Measurements from ENCODE around the gene PLXNB3. TPM values are rescaled to one million over a fixed set of nuclear protein-coding genes. Genes with fewer than 3 reads are reported as not detected.
"Not testable (repeated sequence)": the region's sequence is repeated elsewhere in the genome, so short reads cannot be mapped to it uniquely, and the experiment has no call there.

Gene PLXNB3
- total RNA-seq, 2 experiments from 2014 or later = 0.48 to 0.63 TPM

GRCh38 chrX:153803211-153804099, 39.4 kb downstream of the PLXNB3 start:
- CTCF ChIA-PET = no interaction called here
- POLR2A ChIA-PET = no interaction called here

- ChIA-PET POLR2A (no interaction called here), CTCF (no interaction called here)
These were observed 40.1 kb downstream of the PLXNB3 start for GRCh38 chrX:153804100-153804595.

- CTCF ChIA-PET = no interaction called here
- POLR2A ChIA-PET = no interaction called here
These were observed 40.6 kb downstream of the PLXNB3 start for GRCh38 chrX:153804621-153805020.

- ChIA-PET CTCF (no interaction called here), POLR2A (no interaction called here)
These were observed 41.4 kb downstream of the PLXNB3 start for GRCh38 chrX:153805436-153805835.

DNA sequence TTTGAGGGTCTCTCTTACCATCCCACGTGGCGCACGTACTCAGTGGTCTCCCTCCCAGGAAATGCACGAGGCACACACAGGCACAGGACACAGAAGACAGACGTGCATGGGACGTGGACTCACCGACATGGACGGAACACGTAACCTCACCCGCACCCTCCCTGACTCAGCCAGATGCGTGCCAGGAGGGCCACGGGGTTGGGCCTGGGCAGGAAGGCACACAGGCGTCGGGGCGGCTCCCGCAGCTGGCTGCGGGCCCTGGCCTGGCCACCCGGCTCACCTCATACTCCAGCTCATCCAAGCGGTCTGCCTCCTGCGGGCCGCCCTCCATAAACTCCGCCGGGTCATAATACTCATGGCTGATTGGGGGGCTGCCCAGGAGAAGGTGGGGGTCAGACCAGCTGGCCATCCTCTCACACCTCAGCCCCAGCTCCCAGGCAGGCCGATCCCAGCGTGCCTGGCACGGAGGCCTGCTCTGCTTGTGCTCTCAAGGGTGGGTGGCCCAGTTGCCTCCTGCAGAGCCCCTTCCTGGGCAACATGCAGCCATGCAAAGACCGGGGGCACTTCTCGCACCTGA, 43.0 kb downstream of the PLXNB3 start:
- ChIA-PET POLR2A (no interaction called here), CTCF (no interaction called here)

- CTCF ChIA-PET = no interaction called here
- POLR2A ChIA-PET = no interaction called here
These were observed 43.9 kb downstream of the PLXNB3 start for GRCh38 chrX:153807976-153808375.

- CTCF ChIA-PET = no interaction called here
- POLR2A ChIA-PET = no interaction called here
These were observed 48.2 kb downstream of the PLXNB3 start for GRCh38 chrX:153812220-153812619.

DNA sequence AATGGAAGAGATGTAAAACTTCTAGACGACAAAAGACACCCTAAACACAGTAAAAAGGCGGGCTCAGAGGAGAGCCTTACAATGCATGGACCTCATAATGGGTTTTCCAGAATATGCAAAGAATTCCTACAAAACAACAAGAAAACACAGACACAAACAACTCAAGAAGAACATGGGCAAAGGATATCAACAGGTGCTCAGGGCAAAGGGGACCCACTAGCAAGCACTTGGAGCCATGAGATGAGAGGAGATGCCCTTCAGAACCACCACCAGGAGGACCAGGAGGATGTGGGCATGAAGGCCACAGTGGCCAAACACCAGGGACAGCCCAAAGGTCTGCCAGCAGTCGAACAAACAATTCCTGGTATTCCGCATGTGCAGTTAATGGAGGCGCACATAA, 49.1 kb downstream of the PLXNB3 start:
- POLR2A ChIA-PET = no interaction called here
- CTCF ChIA-PET = no interaction called here

- ChIA-PET CTCF (no interaction called here), POLR2A (no interaction called here)
These were observed 50.7 kb downstream of the PLXNB3 start for GRCh38 chrX:153814591-153815315.

DNA sequence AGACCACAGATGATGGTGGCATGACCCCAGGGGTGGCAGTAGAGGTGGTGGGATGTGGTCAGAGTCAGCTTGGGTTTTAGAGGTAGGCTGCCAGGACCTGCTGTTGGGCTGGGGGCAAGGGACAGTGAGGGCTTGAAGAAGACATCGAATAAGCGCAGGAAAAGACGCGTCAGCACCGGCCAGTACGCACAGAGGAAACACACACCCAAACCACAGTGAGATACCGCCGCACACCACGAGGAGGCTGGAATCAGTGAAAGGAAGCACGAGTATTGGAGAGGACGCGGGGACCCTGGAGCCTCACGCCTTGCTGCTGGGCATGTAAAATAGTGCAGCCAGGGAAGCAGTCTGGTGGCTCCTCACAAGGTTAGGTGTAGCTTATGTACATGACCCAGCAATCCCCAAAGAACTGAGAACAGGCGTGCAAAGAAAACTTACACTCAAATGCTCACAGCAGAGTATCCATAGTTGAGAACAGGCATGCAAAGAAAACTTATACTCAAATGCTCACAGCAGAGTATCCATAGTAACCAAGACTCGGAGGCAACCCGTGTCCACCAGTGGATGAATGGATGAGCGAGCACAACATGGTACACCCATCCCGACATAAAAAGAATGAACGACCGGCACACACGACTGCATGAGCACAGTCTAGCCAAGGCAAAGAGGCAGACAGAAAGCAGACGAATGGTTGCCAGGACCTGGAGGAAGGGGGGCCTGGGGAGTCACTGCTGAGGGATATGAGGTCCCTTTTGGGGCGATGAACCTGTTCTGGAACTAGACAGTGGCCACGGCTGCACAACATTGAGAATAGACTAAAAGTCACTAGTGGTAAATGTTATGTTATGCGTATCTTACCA, 53.0 kb downstream of the PLXNB3 start:
- POLR2A ChIA-PET = no interaction called here
- CTCF ChIA-PET = no interaction called here

- CTCF ChIA-PET, POLR2A ChIA-PET: not testable (repeated sequence)
These were observed 54.0 kb downstream of the PLXNB3 start for GRCh38 chrX:153818064-153818463.

DNA sequence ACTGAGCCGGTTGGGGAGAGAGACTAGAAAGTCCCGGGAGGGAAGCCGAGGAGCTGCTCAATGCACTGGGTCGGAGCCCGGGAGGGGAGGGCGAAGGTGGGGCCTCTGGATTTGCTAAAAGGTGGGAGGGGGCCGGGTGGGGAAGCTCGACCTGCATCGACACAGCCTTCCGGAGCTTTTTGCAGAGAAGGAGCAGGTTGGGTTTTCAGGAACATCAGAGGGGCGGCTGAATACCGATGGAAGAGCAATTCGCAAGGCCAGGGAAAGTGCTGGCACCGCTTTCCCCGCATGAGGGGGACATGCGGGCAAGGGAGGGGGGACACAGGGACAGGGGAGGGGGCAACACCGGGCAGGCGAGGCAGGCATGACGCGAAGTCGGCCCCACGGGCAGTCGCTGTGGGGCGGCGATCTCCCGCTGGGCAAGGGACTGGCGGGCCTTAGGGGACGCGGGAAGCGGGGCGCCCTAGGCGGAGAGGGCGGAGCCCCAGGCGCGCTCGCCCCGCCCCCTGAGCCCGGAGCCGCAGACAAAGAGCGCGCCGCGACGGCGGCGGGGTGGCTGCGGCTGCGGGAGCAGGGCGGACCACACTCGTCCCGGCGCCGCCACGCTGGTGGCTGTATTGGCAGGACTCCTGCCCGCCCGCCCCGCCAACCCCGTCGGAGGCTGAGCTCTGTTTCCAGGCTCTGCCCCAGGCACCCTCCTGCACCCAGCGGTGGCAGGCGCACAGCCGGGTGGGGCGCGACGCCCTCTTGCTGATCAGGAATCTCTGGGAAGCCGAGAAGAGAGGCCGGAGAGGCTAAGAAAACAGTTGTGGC, 54.7 kb downstream of the PLXNB3 start:
- POLR2A ChIA-PET = no interaction called here
- CTCF ChIA-PET = no interaction called here

DNA sequence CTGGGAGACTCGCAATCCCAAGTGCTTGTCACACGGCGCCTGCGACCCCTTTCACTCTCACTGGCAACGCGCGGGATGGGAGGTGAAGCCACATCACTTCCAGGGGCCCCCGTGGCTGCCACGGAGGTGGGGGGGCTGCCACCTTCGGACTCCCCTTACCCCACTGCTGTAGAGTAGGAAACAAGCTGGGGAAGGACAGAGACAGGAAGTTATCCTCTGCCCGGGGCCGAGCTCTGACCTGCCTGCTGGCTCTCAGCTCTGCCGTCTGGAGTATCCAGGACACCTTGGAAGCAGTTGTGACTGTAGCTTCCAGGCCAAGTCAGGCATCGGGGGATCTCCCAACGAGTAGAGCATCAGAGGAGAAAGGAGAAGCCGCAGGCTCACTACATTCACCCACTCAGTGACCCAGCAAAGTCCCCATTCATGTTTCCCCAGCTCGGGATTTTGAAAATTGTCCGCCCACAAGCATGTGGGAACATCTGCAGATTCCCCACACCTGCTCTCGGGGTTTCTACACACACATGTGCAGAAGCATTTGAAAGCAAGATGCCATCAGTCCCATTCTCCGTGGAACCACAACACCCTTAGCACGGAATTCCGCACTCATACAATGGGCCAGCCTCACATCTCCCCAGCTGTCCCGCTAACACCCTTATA, 55.5 kb downstream of the PLXNB3 start:
- POLR2A ChIA-PET = no interaction called here
- CTCF ChIA-PET = no interaction called here

DNA sequence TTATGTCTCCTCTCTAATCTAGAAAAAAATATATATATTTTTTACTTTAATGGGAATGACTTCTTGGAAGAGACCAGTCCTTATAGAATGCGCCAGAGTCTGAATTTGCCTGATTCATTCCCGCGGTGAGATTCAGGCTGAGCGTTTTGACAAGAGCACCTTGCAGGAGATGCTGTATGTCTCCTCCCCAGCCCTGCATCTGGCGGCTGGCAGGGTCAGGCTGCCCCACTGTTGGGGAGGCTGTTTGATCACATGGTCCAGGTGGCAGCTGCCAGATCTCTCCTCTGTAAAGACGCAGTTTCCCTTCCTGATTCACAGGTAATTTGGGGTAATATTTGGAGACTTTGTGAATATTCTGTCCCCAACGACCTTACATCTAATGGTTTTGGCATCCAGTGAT, 56.6 kb downstream of the PLXNB3 start:
- POLR2A ChIA-PET = no interaction called here
- CTCF ChIA-PET = no interaction called here

- CTCF ChIA-PET = no interaction called here
- POLR2A ChIA-PET = no interaction called here
These were observed 57.0 kb downstream of the PLXNB3 start for GRCh38 chrX:153821066-153821465.

GRCh38 chrX:153824348-153824747, 60.3 kb downstream of the PLXNB3 start:
- ChIA-PET POLR2A (no interaction called here), CTCF (no interaction called here)

GRCh38 chrX:153825042-153825441, 61.0 kb downstream of the PLXNB3 start:
- ChIA-PET CTCF (no interaction called here), POLR2A (no interaction called here)
